Trophoblast cell (in vitro differentiated cells and primary cell): Measurements from ENCODE around the gene ZNF280D.
"Not testable (repeated sequence)": the region's sequence is repeated elsewhere in the genome, so short reads cannot be mapped to it uniquely, and the experiment has no call there.

Experiments used
- DNase-seq, 2 donors: peaks; one replicate each; pipeline ENCODE4 v3.0.0-alpha.2; 2016
- H2AFZ ChIP-seq: 2 replicates; pipeline ENCODE4 v1.6.1; 2013; ENCODE audit warnings: low read length, moderate library complexity, mild to moderate bottlenecking; ENCODE audit not compliant: insufficient read depth, poor library complexity
- H2AK5ac ChIP-seq: 2 replicates; pipeline ENCODE4 v1.6.1; 2013; ENCODE audit warnings: mild to moderate bottlenecking, low read length
- H2BK120ac ChIP-seq: 2 replicates; pipeline ENCODE4 v1.6.1; 2013; ENCODE audit warnings: low read length, mild to moderate bottlenecking, moderate library complexity; ENCODE audit not compliant: insufficient read depth, poor library complexity
- H2BK12ac ChIP-seq: 2 replicates; pipeline ENCODE4 v1.6.1; 2013; ENCODE audit warnings: mild to moderate bottlenecking, low read length, moderate library complexity
- H2BK5ac ChIP-seq: 2 replicates; pipeline ENCODE4 v1.6.1; 2013; ENCODE audit warnings: low read length, low read depth, moderate library complexity, mild to moderate bottlenecking; ENCODE audit not compliant: poor library complexity
- H3K14ac ChIP-seq: 2 replicates; pipeline ENCODE4 v1.6.1; 2013; ENCODE audit warnings: mild to moderate bottlenecking, low read length
- H3K18ac ChIP-seq: 2 replicates; pipeline ENCODE4 v1.6.1; 2013; ENCODE audit warnings: mild to moderate bottlenecking, low read length
- H3K23ac ChIP-seq: 2 replicates; pipeline ENCODE4 v1.6.1; 2013; ENCODE audit warnings: low read length
- H3K27ac ChIP-seq: 2 replicates; pipeline ENCODE4 v1.5.1; 2013; ENCODE audit warnings: low read depth, mild to moderate bottlenecking, inconsistent platforms, low read length, moderate library complexity
- H3K27me3 ChIP-seq: 2 replicates; pipeline ENCODE4 v1.6.1; 2013; ENCODE audit warnings: inconsistent platforms, mild to moderate bottlenecking, low read length, moderate library complexity; ENCODE audit not compliant: insufficient read depth
- H3K36me3 ChIP-seq, 2 experiments: 1 replicate in 1 of 2; 2 replicates in 1 of 2; pipeline ENCODE4 v1.6.1; 2013; ENCODE audit warnings: low read length in 2 of 2, mild to moderate bottlenecking in 2 of 2, moderate library complexity in 1 of 2; ENCODE audit not compliant: insufficient read depth in 2 of 2, control insufficient read depth in 1 of 2
- H3K4ac ChIP-seq: 2 replicates; pipeline ENCODE4 v1.6.1; 2013; ENCODE audit warnings: low read depth, mild to moderate bottlenecking, low read length, moderate library complexity
- H3K4me1 ChIP-seq, 2 experiments: 1 replicate in 1 of 2; 2 replicates in 1 of 2; pipeline ENCODE4 v1.6.1; 2013; ENCODE audit warnings: low read length in 2 of 2, mild to moderate bottlenecking in 2 of 2, moderate library complexity in 1 of 2; ENCODE audit not compliant: insufficient read depth in 2 of 2, control insufficient read depth in 1 of 2
- H3K4me2 ChIP-seq: 2 replicates; pipeline ENCODE4 v1.6.1; 2013; ENCODE audit warnings: inconsistent platforms, mild to moderate bottlenecking, low read length, moderate library complexity
- H3K4me3 ChIP-seq: 2 replicates; pipeline ENCODE4 v1.5.1; 2013; ENCODE audit warnings: mild to moderate bottlenecking, low read depth, low read length, inconsistent platforms
- H3K79me1 ChIP-seq: one replicate; pipeline ENCODE4 v1.6.1; 2013; ENCODE audit warnings: low read length
- H3K79me2 ChIP-seq: 2 replicates; pipeline ENCODE4 v1.6.1; 2013; ENCODE audit warnings: low read length, mild to moderate bottlenecking; ENCODE audit not compliant: control insufficient read depth, insufficient read depth, poor library complexity
- H3K9ac ChIP-seq: 2 replicates; pipeline ENCODE4 v1.6.1; 2013; ENCODE audit warnings: mild to moderate bottlenecking, low read length
- H3K9me3 ChIP-seq: 2 replicates; pipeline ENCODE4 v1.6.1; 2013; ENCODE audit warnings: low read depth, mild to moderate bottlenecking, control low read depth, inconsistent platforms, low read length; ENCODE audit not compliant: insufficient read depth
- H4K12ac ChIP-seq: 2 replicates; pipeline ENCODE4 v1.6.1; 2013; ENCODE audit warnings: low read depth, mild to moderate bottlenecking, low read length, moderate library complexity
- H4K8ac ChIP-seq: 2 replicates; pipeline ENCODE4 v1.6.1; 2013; ENCODE audit warnings: low read depth, mild to moderate bottlenecking, low read length, moderate library complexity
- H4K91ac ChIP-seq: one replicate; pipeline ENCODE4 v1.6.1; 2013; ENCODE audit warnings: low read depth, mild to moderate bottlenecking, low read length, moderate library complexity
- WGBS: extraction: QIAGEN DNeasy Blood & Tissue Kit; methylation state at CpG from one replicate; pipeline ENCODE4 v1.1.7; 2013; ENCODE audit warnings: missing lambda C conversion rate; ENCODE audit not compliant: insufficient read length, insufficient coverage; ENCODE audit errors: extremely low coverage; 5-methylcytosine and 5-hydroxymethylcytosine counted together

ZNF280D gene

DNA sequence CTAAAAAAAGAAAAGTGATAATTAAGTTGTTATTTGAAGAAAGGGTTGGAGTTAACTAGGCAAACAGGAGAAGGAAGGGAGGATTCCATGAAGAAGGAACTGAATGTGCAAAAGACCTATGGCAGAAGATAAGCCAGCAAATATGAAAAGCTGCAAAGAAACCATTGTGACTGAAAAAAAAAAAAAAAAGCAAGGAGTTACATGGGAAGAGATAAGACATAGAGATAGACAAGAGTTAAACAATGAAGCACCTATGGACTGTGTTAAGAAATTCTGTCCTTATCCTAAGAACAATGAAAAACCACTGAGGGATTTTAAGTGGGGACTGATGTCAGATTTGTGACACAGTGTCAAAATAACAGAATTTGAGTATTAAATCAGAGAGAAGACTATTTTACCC is 17.0 kb downstream of the ZNF280D start:
- H3K14ac ChIP-seq = no peak overlapping the region
- H3K9ac ChIP-seq = no peak overlapping the region
- no peak overlapping the region for H4K8ac ChIP-seq
- H3K4ac ChIP-seq = no peak overlapping the region
- H3K36me3 ChIP-seq = no peaks in the 10 kb centered on the region
- no peak overlapping the region for H2BK120ac ChIP-seq
- H3K27ac ChIP-seq = no peak overlapping the region
- no peak for DNase-seq
- H2BK12ac ChIP-seq = no peak overlapping the region
- no peaks in the 10 kb centered on the region for H3K9me3 ChIP-seq
- H4K91ac ChIP-seq = no peak overlapping the region
- H2AK5ac ChIP-seq = no peak overlapping the region
- no peak overlapping the region for H3K4me3 ChIP-seq
- no peaks in the 10 kb centered on the region for H3K4me1 ChIP-seq
- no peak overlapping the region for H4K12ac ChIP-seq
- H3K79me1 ChIP-seq = no peaks in the 10 kb centered on the region
- H2BK5ac ChIP-seq = no peak overlapping the region
- no peak overlapping the region for H3K18ac ChIP-seq
- no peak overlapping the region for H2AFZ ChIP-seq
- no peak overlapping the region for H3K23ac ChIP-seq
- H3K4me2 ChIP-seq = no peak overlapping the region
- no peaks in the 10 kb centered on the region for H3K27me3 ChIP-seq
- no peaks in the 10 kb centered on the region for H3K79me2 ChIP-seq

DNA sequence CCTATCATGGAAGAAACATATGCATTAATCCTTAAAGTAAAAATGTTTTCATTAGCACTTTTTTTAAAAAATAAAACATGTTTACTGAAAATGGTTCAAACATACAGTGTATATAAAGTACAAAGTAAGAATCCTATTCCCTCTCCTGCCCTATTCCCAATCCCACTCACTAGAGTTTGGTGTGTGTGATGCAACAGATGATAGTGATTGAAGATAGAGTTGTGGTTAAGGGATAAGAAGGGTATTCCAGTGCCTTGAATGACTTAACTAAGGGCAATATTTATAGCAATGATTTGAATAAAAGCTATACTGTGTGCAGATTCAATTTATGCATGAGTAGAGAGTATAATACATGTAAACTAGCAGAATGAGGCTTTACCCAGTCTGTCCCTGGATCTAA is 18.1 kb downstream of the ZNF280D start:
- Histone ChIP-seq H3K23ac (no peak overlapping the region), H3K9ac (no peak overlapping the region), H2BK12ac (no peak overlapping the region), H3K79me1 (no peaks in the 10 kb centered on the region), H4K8ac (no peak overlapping the region), H3K18ac (no peak overlapping the region), H4K12ac (no peak overlapping the region), H3K36me3 (no peaks in the 10 kb centered on the region), H3K14ac (no peak overlapping the region), H2BK5ac (no peak overlapping the region), H3K4me2 (no peak overlapping the region), H3K79me2 (no peaks in the 10 kb centered on the region), H3K27ac (no peak overlapping the region), H2AFZ (no peak overlapping the region), H2AK5ac (no peak overlapping the region), H3K4ac (no peak overlapping the region), H3K4me3 (no peak overlapping the region), H2BK120ac (no peak overlapping the region), H3K9me3 (no peaks in the 10 kb centered on the region), H3K4me1 (no peaks in the 10 kb centered on the region), H3K27me3 (no peaks in the 10 kb centered on the region), H4K91ac (no peak overlapping the region)
- no peak for DNase-seq

DNA sequence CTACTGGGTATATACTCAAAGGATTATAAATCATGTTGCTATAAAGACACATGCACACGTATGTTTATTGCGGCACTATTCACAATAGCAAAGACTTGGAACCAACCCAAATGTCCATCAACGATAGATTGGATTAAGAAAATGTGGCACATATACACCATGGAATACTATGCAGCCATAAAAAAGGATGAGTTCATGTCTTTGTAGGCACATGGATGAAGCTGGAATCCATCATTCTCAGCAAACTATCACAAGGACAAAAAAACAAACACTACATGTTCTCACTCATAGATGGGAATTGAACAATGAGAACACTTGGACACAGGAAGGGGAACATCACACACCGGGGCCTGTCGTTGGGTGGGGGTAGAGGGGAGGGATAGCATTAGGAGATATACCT is 23.8 kb downstream of the ZNF280D start:
- H4K91ac ChIP-seq, H3K4me3 ChIP-seq, H3K79me1 ChIP-seq, H3K23ac ChIP-seq, H3K9ac ChIP-seq, H3K4me1 ChIP-seq, H3K27ac ChIP-seq, H2BK5ac ChIP-seq, H3K36me3 ChIP-seq, H2AFZ ChIP-seq, H4K8ac ChIP-seq, H2AK5ac ChIP-seq, H2BK120ac ChIP-seq, H3K14ac ChIP-seq, H2BK12ac ChIP-seq, H3K79me2 ChIP-seq, H4K12ac ChIP-seq, H3K9me3 ChIP-seq, DNase-seq, H3K4ac ChIP-seq, H3K27me3 ChIP-seq, H3K4me2 ChIP-seq, H3K18ac ChIP-seq: not testable (repeated sequence)
- no CpG with 5 or more reads among the region's 5 CpGs for WGBS

DNA sequence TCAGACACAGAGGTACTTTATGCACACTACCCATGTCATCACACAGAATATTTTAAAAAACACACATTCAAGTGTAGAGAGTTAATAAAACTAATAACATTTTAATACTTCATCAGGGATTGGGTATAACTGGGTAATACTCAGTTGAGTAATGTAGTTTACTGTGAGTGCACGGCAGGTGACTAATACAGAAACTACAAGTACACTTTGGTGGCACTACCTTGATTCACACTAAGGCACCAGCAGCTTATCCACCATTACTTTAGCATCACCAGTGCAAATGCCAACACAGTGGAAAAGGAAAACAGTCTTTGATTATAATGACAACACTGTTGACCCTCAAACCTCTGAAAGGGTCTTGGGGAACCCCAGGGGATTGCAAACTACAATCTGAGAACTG is 33.6 kb downstream of the ZNF280D start:
- no peak overlapping the region for H3K4ac ChIP-seq
- no peak overlapping the region for H3K23ac ChIP-seq
- no peaks in the 10 kb centered on the region for H3K4me1 ChIP-seq
- no peak overlapping the region for H2AK5ac ChIP-seq
- no peak overlapping the region for H3K14ac ChIP-seq
- no peak overlapping the region for H2BK12ac ChIP-seq
- peaks cover 0 to 2% of the 10 kb centered on the region in 2 experiments for H3K36me3 ChIP-seq
- H2AFZ ChIP-seq = no peak overlapping the region
- no CpG with 5 or more reads among the region's 1 CpG for WGBS
- H3K18ac ChIP-seq = no peak overlapping the region
- no peak overlapping the region for H3K27ac ChIP-seq
- H3K9ac ChIP-seq = no peak overlapping the region
- H3K9me3 ChIP-seq = no peaks in the 10 kb centered on the region
- no peak overlapping the region for H4K91ac ChIP-seq
- H4K12ac ChIP-seq = no peak overlapping the region
- no peak for DNase-seq
- no peak overlapping the region for H3K4me2 ChIP-seq
- H4K8ac ChIP-seq = no peak overlapping the region
- no peak overlapping the region for H3K4me3 ChIP-seq
- H3K79me2 ChIP-seq = no peaks in the 10 kb centered on the region
- H3K79me1 ChIP-seq = no peaks in the 10 kb centered on the region
- no peaks in the 10 kb centered on the region for H3K27me3 ChIP-seq
- no peak overlapping the region for H2BK5ac ChIP-seq
- no peak overlapping the region for H2BK120ac ChIP-seq

DNA sequence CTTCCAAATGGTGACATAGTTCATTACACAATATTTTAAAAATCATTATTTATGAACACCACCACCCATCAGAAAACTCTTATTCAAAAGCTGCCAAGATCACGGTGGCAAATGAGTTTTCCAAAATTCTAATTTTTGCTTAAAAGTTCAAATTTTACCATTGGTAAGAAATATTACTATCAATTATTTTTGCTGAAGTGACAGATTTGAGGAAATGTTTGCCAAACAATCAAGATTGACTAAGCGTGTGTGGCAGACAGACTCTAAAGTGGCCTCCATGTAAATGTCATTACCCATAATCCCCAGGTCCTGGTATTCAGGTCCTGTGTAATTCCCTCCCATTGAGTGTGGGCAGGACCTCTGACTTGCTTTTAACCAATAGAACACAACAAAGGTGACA is 35.0 kb downstream of the ZNF280D start:
- Histone ChIP-seq H4K91ac (no peak overlapping the region), H3K9me3 (no peaks in the 10 kb centered on the region), H3K79me2 (no peaks in the 10 kb centered on the region), H3K79me1 (no peaks in the 10 kb centered on the region), H4K8ac (no peak overlapping the region), H3K4me3 (no peak overlapping the region), H3K27ac (no peak overlapping the region), H2BK120ac (no peak overlapping the region), H2AK5ac (no peak overlapping the region), H3K36me3 (peaks cover 0 to 2% of the 10 kb centered on the region in 2 experiments), H2BK5ac (no peak overlapping the region), H3K23ac (no peak overlapping the region), H3K4ac (no peak overlapping the region), H3K27me3 (no peaks in the 10 kb centered on the region), H2AFZ (no peak overlapping the region), H3K14ac (no peak overlapping the region), H3K4me1 (no peaks in the 10 kb centered on the region), H3K9ac (no peak overlapping the region), H4K12ac (no peak overlapping the region), H3K4me2 (no peak overlapping the region), H3K18ac (no peak overlapping the region), H2BK12ac (no peak overlapping the region)
- WGBS = no CpG with 5 or more reads among the region's 2 CpGs
- DNase-seq = no peak
